GM19240 (cell line): ENCODE data around the gene HOXB9.

ENCODE experiments used
- DNase-seq: peaks from one replicate; pipeline ENCODE4 v3.0.0; 2011; ENCODE audit warnings: low spot score; ENCODE audit not compliant: insufficient read length

Gene HOXB9

DNA sequence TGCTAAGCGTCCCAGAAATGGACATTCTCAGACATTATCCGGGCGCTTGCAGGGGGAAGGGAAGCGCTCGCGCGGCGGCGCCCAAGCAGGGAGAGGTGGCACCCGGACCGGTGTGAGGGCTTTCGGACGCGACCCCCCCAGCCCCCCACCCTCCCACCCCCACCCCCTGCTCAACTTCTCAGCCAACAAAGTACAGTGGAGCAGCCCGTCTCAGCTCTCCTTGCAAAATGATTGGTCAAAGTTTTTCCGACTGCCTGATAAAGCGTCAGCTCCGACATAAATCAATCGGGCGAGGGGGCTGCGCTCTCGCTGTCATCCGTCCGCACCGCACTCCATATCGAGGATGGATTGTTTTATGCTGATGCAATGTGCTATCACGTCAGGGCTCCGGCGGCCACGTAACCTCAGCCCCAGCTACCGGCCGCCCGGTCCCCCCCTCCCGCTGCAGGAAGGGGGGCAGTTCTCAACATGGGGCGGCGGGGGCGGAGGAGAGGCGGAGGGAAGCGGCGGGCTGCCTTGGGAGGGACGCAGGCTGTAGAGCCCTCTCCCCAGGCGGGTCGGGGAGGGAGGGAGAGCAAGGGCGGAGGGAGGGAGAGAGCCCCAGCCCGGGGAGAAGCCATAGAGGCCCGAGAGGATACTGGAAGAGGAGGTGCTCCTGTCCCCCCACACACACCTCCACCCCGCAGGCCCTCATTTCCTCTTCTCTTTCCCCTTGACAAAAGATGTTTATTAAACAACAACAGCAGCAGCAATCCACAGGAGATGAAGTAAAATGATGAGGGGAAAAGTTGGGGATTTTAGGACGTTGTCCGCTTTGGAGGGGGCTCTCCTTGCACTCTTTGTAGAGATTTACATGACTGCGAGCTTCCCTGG, at the start of gene HOXB9:
Gene HOXB9, minus strand, starts transcription at position 114 of the 873 bp plus-strand sequence. Its CDS starts 89 bp downstream, at position 25.
- no peak for DNase-seq

DNA sequence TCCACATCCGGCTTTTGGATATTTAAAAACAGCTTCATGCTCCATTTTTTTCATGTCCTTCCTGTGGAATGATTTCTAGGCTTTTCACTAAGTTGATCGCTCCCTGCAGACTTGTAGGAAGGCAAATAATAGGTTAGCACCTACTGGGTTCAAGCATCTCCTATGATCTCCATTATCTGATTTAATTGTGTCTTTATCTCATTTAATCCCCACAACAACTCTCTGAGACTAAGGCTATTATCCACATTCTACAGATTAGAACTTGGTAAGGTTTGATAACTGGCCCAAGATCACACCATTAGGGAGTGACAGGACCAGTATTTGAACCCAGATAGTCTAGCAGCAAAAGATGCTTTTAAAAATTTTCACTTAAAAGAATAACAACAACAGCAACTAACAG, 46.2 kb upstream of the HOXB9 start:
- DNase-seq: no peak

DNA sequence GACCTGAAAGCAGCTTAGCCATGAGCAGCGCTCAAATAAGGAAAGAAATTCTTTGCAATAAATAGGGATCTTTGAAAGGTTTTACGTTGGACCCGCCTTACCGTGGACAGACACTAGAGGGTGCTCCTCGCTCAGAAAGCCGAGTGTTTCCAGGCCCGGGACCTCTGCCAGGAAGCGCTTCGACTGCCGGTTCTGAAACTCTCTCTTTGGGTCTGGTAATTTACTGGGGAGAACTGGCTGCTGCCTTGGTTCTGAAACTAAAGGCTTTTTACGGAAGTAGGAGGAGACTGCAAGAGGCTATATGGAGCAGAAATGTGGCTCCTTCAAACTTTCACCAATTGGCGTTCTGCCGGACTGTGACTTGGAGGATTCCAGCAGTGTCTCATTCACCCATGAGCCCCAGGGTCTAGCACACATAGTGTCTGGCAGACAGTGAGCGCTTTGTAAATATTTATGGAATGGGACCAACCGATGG, 45.6 kb upstream of the HOXB9 start:
- DNase-seq: peak; percentile 45

GRCh38 chr17:48663134-48663924, 37.2 kb upstream of the HOXB9 start:
- DNase-seq: no peak

DNA sequence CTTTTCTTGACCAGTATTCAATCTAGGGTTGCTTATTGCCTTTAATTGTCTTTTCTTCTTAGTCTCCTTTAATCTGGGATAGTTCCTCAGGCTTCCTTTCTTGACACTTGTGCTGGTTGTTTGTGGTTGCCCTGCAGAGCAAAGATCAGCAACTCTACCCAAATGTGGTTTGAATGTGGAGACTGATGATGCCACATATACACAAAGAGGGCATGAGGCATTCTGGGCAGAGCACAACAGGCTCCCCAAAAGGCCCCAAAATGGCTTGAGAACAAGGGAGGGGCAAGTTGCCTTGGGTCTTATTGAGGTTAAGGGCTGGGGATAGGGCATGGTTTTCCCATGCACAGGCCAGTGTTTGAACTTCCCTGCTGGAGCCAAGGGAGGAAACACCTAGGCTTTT, 29.8 kb upstream of the HOXB9 start:
- DNase-seq: no peak

DNA sequence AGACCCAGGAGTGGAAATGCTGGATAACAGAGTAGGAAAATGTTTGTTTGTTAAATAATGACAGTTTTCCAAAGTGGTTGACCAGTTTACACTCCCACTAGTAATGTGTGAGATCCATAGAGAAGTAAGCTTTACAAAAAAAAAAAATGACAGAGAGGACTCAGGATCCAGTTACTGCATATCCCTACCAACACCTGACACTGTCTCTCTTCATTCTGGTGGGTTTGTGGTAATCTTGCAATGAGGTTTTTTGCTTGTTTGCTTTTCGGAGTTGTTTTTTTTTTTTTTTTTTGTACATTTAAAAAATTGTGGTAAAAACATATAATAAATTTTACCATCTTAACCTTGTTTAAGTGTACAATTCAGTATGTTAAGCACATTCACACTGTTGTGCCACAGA, 23.6 kb upstream of the HOXB9 start:
- no peak for DNase-seq

- no peak for DNase-seq
Measured at GRCh38 chr17:48647963-48648245, 21.7 kb upstream of the HOXB9 start.

DNA sequence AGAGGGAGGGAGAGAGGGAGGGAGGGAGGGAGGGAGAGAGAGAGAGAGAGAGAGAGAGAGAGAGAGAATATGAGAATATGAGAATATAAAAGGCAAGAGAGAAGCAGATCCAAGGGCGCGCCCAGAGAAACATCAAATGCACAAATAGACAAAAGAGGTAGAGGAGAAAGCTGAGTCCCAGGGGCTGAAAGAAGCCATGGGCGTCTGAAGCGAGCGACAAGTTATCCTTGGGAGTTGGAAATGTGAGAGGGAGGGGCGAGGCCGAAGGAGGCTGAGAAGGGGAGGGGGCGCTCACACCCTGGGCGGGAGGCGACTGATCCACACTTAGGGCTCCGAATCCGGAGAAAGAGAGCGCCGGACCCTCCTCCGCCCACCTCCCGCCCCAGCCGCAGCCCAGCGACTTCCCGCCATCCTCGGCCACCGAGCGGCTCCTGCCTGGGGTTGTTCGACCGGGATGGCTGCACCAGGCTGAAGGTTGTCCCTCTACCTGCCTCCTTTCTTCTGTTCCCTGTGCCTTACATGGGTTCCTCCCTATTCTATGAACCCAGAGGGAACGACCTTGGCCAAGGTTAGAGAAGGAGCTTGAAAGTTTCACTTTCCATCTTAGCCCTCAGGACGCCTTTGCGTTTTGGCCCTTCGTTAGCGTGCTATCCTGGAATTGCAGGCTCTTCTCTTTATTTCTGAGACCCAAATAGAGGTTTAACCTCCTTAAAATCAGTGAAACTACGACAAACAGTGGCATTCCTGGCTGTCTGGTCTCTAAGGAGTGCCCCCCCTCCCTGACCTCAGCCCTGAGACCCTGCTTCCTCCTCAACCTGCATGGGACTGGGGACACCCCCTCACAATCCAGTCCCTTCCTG, 21.2 kb upstream of the HOXB9 start:
- no peak for DNase-seq

- DNase-seq: no peak
Measured at GRCh38 chr17:48646183-48647102, 20.3 kb upstream of the HOXB9 start.

- no peak for DNase-seq
Measured at GRCh38 chr17:48645639-48646182, 19.6 kb upstream of the HOXB9 start.

GRCh38 chr17:48644910-48645557, 18.9 kb upstream of the HOXB9 start:
- DNase-seq: no peak

DNA sequence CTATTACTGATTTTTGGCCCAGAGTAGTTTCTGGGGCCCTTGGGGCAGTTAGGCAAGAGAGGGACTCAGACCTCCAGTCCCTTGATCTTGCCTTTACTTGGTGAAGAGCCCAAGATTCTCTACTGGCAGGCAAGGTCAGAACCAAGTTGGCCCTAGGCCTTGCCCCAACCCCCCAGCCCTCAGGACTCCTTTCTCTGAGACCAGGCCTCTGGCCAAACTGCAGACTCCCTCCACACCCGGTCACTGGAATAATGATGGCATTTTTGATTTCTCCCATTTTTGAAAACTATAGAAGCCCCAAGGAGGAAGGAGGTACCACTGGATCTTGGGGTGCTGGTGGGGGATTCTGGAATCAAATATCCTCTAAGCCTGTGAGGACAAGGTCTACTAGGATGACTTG, 18.0 kb upstream of the HOXB9 start:
- no peak for DNase-seq

- no peak for DNase-seq
Measured at GRCh38 chr17:48643697-48644012, 17.5 kb upstream of the HOXB9 start.

- no peak for DNase-seq
Measured at GRCh38 chr17:48642843-48643696, 16.9 kb upstream of the HOXB9 start.

DNA sequence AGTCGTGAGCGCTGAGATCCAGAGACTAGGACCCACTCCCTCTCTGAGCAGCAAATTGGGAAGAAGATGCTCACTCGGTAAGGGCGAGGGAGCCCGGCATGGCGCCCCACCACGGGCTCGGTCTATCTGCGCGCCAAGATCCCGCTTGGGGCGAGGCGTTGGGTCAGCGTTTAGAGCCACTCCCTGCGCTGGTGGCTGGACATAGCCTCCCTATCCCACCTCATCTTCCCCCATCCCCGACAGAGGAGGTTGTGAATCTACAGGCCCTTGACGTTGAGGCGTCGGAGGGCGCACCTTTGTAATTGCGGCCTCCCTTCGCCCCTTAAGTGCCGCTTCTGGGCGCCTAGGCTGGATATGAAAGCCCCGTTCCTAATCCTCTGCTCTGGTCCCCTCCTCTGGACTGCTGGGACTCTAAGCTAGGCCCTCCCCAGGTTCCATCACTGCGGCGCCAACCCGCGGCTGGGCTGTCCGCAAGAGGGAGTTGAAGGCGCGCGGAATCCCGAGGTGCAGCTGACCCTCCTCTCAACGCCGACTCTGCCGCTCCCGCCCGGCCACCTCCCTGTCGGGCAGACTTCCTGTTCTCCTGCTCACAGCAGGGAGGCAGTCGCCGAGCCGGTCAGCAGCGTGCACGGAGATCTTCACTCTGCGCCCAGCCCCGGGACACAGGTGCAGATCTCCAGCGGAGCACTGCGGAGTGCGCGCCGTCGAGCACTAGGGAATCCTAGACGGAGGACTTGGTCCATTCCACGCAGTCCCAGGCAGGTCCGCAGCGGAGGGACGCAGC, 16.1 kb upstream of the HOXB9 start:
- no peak for DNase-seq

DNA sequence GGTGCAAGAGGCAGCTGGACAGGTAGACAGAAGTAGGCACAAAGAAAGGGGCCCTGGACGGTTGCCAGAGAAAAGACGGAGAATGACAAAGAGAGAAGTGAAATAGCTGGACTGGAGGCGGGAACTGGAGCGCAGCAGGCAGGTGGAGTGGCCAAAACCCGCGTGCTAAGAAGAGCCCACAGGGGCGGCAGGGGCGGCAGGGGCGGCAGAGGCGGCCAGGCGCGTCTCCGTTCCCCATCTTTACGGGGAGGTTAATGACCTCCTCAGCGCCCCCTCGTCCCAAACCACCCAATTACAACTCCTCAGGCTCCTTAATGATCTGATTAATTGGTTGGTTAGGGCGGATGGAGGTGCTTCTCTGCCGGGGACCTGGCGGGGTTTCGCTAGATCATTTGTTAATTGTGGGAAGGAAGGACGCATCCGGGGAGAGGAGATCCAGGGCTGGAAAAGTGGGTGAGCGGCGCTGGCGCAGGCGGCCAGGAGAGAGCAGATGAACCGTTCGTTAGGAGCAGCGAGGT, 15.4 kb upstream of the HOXB9 start:
- DNase-seq: no peak

DNA sequence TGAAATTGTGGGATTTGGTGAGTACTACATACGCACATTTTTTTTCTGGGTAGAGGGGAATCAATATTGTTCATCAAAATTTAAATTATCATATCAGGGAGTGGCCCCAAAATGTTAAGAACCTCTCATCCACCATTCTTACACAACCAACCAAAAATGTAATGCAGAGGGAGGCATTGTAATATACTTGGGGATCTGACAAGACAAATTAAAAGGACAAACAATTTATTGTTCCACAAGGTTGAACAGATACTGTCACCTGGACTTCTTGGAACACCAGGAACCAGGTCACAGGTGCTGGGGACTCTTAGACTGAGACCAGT, 14.7 kb upstream of the HOXB9 start:
- DNase-seq: no peak
